ENCODE data around the gene PPP3R1. TPM values are rescaled to one million over a fixed set of nuclear protein-coding genes. Genes with fewer than 3 reads are reported as not detected.

The PPP3R1 gene
- total and polyA plus RNA-seq, 2 of the 4 experiments (the other 2 are of a cell fraction): 9.1 to 17.3 TPM

- dilution Hi-C loops (cut with HindIII; ENCODE audit: low sequenced_read_pairs, unreplicated experiment) (no loop called here), intact Hi-C loops (cut with micrococcal nuclease) (no loop called here), in situ Hi-C loops (cut with MboI; ENCODE audit: low sequenced_read_pairs) (no loop called here)
- Histone ChIP-seq H3K79me1 (ENCODE audit: low read depth in 1 of 2, low read length in 2 of 2) (no peaks in the 10 kb centered on the region), H3K4me1 (ENCODE audit: control insufficient read depth, insufficient read depth, low read length) (no peaks in the 10 kb centered on the region), H2BK120ac (ENCODE audit: low read depth, low read length) (no peak overlapping the region), H3K27ac (ENCODE audit: insufficient read depth, low read length) (no peak overlapping the region), H3K36me3 (ENCODE audit: control insufficient read depth, insufficient read depth, low read length) (no peaks in the 10 kb centered on the region), H3K4ac (ENCODE audit: low read depth, low read length) (no peak overlapping the region), H4K5ac (ENCODE audit: low read depth, low read length) (no peak overlapping the region), H3K4me3 (ENCODE audit: insufficient read depth, low read depth, low read length) (no peak overlapping the region), H2AK5ac (ENCODE audit: low read depth, low read length) (no peak overlapping the region), H3K18ac (ENCODE audit: low read depth, low read length) (no peak overlapping the region), H3K23ac (ENCODE audit: low read depth, low read length) (no peak overlapping the region), H2AK9ac (replicated peaks; ENCODE audit: low read depth, low read length, poor library complexity) (no peak overlapping the region), H4K8ac (ENCODE audit: low read depth in 2 of 2, low read length in 2 of 2) (no peak overlapping the region), H3K56ac (ENCODE audit: extremely low read depth, insufficient read depth, low read length) (no peak overlapping the region), H3K4me2 (ENCODE audit: low read depth, low read length) (no peak overlapping the region), H2AFZ (replicated peaks; ENCODE audit: low read length, poor library complexity) (no peak overlapping the region), H2BK15ac (ENCODE audit: low read depth, low read length) (no peak overlapping the region), H2BK20ac (ENCODE audit: low read depth, low read length) (no peak overlapping the region), H3K9ac (ENCODE audit: low read depth, low read length) (no peak overlapping the region), H4K91ac (ENCODE audit: insufficient read depth, low read depth, low read length) (no peak overlapping the region), H3K27me3 (ENCODE audit: control insufficient read depth, insufficient read depth, low read length) (peaks cover 2% of the 10 kb centered on the region; the same call in 1 of the 2 replicates), H3K14ac (replicated peaks; ENCODE audit: low read depth, low read length) (no peak overlapping the region), H3K9me3 (ENCODE audit: control insufficient read depth, insufficient read depth, low read length) (no peaks in the 10 kb centered on the region), H2BK5ac (ENCODE audit: low read depth, low read length, poor library complexity, severe bottlenecking) (no peak overlapping the region), H4K20me1 (ENCODE audit: insufficient read depth, low read length) (no peaks in the 10 kb centered on the region), H3K9me1 (ENCODE audit: insufficient read depth, low read length) (no peaks in the 10 kb centered on the region)
- no CpG with 5 or more reads among the region's 3 CpGs for WGBS, 2 experiments (ENCODE audit: extremely low coverage in 2 of 2, insufficient read length in 1 of 2)
- no peak for ATAC-seq (ENCODE audit: low read depth)
- CTCF ChIA-PET: interaction anchor here (0.6 kb wide), 1 partner anchor 30 kb away, joined by 3 read pairs; no protein-coding TSS in a partner anchor
- no peak for DNase-seq
- no peak for TF ChIP-seq MAFK (IDR thresholded peaks at IDR 0.05; ENCODE audit: low read depth, low read length)
- no peak for TF ChIP-seq POLR2A (IDR thresholded peaks at IDR 0.05; ENCODE audit: low read depth, low read length)
- TF ChIP-seq RCOR1 (IDR thresholded peaks at IDR 0.05; ENCODE audit: insufficient replicate concordance, low read length): no peak
- TF ChIP-seq MAZ (IDR thresholded peaks at IDR 0.05; ENCODE audit: borderline replicate concordance, low read depth, low read length): no peak
- TF ChIP-seq BHLHE40 (IDR thresholded peaks at IDR 0.05; ENCODE audit: low read depth, low read length): no peak
- POLR2A ChIA-PET (ENCODE audit: unreplicated experiment): no interaction called here
- BruUV-seq (replicated peaks): no TSS peak
Measured at GRCh38 chr2:68274022-68274421, 21.7 kb upstream of the PPP3R1 start.
